ELF-1 (cell line): ENCODE results near the gene TMTC2.
"Not testable (repeated sequence)": the region's sequence is repeated elsewhere in the genome, so short reads cannot be mapped to it uniquely, and the experiment has no call there.

Source experiments
- DNase-seq: peaks from one replicate; pipeline ENCODE4 v3.0.0-alpha.2; 2016; ENCODE audit warnings: low read depth, low spot score

The TMTC2 gene

DNA sequence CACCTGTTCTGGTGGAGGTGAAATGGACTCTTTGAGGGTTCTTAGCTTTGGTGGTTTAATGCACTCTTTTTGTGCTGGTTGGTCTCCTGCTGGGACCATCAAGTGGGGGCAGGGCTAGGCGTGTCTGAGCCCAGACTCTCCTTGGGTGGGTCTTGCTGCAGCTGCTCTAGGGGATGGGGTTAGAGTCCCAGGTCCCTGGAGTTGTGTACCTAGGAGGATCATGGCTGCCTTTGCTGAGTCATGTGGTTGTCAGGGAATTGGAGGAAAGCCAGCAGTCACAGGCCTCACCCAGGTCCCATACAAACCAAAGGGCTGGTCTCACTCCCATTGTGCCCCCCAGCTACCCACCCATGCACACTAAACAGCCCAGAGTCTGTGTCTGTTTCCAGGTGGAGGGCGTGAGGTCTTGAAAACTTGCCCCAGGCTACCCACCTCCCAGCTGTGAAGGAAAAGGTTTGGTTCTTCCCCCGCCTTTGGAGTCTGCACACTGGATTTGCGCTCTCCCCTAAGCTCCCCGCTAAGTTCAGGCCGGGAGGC lies 387.7 kb downstream of the TMTC2 start:
- peak; percentile 64 for DNase-seq

DNA sequence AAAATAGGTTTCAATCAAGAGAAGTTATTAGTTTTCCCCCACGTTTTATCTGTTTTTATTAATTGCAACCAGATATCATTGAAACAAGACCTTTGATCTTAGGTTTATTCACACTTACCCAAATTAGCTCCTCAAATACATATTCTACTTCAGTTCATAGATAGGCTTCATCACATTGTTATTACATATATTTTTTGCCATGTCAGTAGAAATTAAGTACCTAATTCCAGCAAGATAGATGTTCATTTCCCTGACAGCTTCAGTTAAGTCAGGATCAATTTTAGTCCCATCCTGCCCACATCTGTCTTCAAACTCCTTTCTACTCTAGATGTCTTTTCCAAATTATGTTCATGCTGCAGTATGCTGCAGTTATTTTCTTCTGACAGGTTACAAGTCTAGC lies 388.8 kb downstream of the TMTC2 start:
- DNase-seq, result no peak

DNA sequence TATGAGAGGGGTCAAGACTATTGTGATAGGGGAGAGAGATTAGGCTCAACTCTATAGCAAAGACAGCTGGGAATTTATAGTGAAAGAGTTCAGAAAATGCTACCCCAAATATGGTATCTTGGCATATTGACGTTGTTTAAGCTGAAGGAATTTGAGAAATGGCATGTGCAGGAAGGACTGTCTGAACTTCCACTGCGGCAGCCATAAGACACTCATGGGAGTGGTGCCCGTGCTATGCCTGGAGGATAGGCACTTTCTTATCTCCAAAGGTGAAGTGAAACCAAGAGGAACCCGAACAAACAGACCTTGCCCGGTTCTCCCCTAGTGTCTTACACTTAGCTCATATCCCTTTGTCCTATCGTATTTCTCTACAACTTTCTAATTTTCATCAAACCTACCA lies 390.3 kb downstream of the TMTC2 start:
- no peak for DNase-seq

DNA sequence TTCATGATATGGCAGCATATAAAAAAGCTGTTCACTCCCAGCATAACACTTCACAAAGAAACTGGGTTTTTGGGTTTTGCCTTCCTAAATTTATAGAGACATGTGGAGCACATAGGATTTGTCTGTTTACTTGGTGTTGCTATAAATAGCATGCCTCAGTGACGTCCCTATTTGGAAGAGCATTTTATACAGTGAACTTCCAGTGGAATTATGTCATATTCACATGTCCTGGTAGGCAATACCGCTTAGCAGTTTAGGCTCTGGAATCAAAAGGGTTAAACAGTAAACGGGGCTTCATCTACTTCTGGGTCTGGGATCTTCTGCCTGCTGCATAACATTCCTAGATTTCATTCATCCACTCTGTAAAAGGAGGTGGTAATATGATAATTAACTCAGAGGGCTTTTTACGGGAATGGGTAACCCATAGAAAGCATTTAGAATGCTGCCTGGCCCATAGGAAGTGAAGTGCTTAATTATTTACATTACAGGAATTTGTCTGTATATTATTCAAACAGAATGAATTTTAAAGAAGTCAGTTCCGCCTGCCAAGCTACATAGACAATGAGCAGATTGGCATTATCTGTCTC lies 396.1 kb downstream of the TMTC2 start:
- no peak for DNase-seq

DNA sequence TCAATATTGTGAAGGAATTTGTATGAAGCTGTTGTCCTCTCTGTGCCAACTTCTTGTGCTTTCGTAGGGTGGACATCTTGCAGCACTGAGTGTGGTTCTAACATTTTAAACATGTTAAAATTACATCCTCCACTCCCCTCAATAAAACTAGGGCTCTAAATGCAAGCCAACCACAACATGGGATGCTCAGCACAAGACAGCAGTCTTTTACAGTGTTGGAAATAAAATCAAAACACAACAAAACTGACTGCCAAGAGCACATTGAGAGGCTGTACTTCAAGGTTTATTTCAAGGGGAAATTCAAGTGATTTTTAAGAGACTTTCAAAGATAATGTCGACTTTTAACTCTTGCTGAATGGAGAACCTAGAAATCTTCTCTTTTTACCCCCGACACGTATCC lies 396.9 kb downstream of the TMTC2 start:
- no peak for DNase-seq

DNA sequence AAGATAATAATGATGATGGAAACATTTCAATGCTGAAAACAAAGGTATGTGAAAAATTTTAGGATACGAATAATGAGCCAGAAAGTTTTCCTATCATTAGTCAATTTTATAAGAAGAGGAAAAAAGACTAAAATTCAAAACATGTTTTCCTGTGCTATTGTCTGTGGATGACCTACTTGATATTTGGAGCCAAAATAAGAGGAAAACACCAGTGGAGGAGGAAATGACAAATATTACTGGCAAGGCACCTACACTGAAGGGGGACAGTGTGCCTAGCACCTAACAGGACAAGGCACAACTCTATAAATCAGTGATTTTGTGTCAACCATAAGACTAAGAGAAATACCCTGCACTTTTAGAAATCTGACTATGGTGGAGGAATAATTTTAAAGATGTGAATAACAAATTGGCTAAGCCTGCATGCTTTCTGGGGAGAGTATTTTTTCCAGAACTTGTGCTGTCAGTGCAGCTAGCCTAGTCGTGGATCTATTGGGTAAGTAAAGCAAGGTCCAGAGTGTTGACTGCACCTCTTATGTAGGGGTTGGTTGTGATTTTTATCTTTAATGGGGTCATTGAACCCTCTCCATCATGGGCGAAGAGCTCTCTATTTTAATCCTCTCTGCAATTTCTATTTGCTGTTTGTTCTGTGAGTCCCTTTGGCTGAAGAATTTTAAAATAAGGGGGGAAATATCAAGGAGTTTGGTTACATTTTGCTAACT lies 398.0 kb downstream of the TMTC2 start:
- no peak for DNase-seq

DNA sequence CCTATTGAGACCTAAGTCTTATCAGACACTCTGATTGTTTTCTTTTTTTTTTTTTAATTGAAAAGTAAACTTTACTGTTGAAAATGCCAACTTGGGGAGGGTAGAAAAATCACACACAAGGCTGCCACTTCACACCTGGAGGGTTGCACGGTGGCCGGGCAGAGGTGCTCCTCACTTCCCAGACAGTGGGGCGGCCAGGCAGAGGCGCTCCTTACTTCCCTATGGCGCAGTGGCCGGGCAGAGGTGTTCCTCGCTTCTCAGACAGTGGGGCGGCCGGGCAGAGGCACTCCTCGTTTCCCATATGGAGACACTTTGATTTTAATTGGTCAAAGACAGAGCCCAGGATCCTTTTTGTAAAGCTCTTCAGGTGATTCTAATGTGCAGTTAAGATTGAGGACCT lies 399.3 kb downstream of the TMTC2 start:
- DNase-seq, result no peak

DNA sequence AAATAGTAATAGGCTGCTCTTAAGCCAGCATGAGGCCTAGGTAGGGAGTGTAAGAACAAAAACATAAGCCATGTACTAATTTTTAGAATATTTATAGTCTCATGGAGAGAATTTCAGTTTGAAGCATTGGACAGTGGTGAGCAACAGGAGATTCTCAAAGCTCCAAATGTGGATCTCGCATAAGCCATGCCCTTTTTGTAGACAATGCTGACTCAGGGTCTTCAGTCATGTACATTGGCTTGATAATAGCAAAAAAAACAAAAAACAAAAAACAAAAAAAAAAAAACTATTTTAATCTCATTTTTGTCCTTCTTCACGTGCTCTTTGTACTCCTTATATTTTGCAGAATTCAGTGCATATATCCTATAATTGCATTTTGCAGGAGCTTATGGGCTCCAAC lies 402.9 kb downstream of the TMTC2 start:
- no peak for DNase-seq

DNA sequence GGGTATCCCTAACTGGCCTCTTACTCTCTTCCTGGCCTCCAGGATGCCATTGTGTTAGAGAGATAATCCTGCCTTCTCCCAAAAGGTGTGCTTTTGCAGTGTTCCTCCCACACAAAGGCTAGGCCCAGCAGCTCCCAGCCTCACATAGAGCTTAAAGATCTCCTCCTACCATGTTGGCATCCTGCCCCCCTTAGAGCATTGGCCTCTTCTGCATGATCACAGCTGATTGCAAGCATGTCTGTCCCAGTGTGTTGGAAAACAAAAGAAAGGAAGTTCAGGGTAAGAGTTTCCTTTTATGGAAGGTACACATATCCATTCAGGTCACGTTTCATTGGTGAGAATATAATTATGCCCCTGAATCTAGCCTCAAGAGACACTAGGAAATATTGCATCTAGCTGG lies 405.4 kb downstream of the TMTC2 start:
- DNase-seq, result no peak

DNA sequence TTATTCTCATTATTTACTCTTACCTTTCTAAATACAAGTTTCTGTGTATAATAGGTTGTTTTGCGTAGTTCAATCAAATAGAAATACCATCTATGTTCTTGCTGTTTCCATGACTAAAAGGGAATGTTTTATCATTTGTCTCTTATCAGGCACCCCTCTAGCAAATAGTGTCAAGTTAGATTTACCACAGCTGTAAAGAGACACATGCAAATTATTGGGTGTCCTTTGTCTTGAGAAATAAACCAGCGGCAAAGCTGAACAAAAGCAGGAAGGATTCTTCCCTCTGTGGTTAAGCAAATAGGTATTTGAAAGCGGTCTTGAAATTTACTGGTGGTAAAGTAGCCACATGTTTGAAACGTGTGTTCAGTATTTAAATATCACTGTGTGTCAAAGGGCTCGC lies 405.9 kb downstream of the TMTC2 start:
- DNase-seq, result no peak

DNA sequence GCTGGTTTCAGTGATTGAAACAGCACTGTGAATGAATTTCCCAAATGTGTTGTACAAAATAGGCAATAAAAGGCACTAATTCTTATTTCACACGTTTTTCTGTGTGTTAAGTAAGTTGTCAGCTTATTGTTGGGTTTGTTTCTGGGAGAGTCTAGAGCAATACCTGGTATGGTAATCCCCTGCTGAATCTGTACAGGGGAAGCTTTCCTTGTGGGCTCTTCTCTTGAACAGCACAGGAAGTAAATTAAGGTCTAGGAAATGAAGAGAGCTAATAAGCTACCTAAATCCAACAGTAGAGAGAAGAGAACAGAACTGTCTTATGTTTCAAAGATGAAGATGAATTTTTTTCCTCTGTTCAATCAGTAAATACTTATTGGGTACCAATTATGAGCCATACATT lies 406.7 kb downstream of the TMTC2 start:
- DNase-seq, result no peak

DNA sequence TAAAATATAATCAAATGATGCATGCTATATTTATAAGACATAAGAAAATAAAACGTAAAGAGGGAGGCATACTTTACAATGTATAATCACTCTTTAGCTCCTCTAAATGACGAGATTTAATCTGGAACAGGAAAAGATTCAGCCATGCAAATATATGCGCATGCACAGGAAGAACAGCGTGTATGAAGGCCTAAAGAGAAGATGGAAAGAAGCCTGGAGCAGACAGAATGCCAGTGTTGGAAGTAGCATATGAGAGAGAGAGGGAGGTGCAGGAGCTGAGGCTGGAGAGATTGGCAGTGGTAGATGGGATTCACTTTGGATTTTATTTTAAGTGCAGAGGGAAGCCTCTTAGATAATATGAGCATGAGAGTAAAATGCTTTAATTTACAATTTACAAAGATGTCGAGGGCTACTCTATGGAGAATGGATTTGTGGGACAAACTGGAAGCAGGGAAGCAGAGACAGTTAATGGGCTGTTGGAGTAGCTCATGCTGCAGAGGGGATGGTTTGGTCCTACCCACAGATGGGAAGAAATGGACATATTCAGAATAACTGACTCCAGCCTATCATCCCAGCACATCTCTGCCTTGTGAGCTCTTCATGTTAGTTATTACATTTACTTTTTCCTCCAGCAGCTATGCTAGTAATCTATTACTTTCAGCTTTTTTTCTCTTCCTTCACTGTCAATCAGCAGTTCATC lies 411.1 kb downstream of the TMTC2 start:
- no peak for DNase-seq

DNA sequence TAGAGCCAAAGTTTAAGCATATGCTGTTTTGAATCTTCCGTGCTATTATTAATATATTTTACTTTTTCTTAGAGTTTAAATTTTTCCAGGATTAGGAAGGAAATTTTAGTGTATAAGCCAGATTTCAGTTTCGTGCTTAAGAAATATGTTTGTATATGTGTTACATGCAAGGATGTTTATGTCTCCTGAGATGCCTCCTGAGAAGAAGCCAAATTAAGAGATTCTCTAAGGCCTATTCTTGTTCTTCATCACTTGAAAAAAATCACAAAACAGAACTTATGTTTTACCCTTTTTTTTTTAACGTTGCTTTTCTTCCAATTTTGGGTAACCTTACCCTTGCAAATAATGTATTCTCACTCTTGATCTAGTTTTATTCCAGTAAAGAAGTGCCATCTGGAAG lies 412.7 kb downstream of the TMTC2 start:
- no peak for DNase-seq

DNA sequence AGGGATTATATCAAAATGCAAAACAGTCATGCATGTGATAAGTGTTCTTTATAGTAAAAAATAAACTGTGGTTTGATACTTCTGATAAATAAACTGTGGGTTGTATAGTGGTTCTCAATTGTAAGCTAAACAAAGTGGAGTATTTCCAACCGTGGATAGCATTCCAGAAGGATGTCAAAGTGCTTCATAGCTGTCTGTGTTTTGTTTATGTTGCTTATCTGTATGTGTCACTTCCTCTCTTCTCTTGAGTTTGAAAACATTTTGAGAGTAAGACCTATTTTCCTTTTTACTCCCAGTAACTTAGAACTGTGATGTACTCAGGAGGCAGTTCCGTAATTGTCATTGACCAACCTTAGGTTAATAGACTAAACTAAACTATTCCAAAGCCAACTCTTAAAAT lies 415.8 kb downstream of the TMTC2 start:
- DNase-seq, result no peak

DNA sequence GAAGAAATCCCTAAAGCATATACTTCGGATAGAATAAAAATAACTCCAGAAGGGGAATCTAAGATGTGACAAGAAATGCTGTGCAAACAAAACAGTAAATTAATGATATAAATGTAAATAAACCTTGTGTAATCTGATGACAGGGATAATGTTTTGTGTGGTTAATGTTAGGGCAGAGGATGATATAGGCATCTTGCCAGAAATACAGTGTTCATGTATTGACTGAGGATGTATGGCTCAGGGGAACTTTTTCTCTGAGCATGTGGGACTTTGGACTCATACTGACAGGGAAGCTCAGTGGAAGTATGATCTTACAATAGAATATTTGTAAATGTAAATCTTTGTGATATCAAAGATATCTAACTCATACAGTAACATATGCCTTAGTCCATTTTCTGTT lies 420.2 kb downstream of the TMTC2 start:
- DNase-seq, result no peak

DNA sequence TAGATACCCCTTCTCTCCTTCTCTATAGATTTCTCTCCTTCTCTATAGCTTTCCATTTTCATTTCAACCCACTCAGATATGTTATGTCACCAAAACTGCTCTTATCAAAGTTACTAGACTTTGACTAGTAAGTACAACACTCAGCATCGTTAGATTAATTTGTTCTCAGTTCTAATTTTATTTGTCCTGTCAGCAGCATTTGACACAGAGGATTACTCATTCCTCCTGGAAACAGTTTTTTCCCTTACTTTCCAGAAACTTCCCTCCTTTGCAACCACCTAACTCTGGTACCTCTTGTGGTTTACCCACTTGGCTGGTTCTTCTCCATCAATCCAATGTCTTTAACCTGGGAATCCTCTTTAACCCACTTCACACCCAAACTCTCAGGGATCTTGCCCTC lies 423.7 kb downstream of the TMTC2 start:
- no peak for DNase-seq

DNA sequence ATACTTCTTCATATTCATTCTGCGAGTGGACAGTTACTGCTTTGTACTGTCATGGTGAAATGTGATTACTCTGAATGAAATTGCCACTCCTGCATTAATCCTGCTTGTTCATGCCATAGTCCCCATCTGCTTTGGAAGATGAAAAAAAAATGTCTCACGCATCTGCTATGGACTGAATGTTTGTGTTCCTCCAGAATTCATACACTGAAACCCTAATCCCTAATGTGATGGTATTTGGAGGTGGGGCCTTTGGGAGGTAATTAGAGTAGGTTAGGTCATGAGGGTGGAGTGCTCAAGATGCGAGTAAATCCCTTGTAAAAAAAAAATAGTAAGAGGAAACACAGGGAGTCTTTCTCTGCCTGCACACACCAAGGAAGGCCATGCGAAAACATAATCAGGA lies 427.2 kb downstream of the TMTC2 start:
- no peak for DNase-seq

DNA sequence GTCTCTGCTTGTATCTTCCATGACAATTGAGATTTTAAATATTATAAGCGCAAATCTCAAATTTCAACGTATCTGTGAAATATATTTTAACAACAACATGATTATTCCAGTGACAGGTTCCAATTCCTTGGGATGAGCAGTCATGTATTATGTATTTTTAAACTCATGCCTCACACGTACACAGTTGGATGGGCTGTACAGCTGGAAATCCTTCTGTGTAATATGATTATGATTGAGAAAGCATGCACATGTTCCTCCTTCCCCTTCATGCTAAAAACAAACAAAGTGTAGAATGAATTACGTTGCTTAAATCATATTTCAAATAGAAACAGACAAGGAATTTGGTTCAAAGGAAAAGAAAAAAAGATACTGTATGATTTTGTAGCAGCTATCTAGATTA lies 428.3 kb downstream of the TMTC2 start:
- no peak for DNase-seq

DNA sequence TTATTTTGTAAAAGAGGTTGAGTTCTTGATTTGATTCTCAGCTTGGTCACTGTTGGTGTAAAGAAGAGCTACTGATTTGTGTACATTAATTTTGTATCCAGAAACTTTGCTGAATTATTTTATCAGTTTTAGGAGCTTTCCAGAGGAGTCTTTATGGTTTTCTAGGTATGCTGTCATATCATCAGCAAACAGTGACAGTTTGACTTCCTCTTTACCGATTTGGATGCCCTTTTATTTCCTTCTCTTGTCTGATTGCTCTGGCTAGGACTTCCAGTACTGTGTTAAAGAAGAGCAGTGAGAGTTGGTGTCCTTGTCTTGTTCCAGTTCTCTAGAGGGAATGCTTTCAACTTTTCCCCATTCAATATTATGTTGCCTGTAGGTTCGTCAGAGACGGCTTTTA lies 431.2 kb downstream of the TMTC2 start:
- DNase-seq, result not testable (repeated sequence)

DNA sequence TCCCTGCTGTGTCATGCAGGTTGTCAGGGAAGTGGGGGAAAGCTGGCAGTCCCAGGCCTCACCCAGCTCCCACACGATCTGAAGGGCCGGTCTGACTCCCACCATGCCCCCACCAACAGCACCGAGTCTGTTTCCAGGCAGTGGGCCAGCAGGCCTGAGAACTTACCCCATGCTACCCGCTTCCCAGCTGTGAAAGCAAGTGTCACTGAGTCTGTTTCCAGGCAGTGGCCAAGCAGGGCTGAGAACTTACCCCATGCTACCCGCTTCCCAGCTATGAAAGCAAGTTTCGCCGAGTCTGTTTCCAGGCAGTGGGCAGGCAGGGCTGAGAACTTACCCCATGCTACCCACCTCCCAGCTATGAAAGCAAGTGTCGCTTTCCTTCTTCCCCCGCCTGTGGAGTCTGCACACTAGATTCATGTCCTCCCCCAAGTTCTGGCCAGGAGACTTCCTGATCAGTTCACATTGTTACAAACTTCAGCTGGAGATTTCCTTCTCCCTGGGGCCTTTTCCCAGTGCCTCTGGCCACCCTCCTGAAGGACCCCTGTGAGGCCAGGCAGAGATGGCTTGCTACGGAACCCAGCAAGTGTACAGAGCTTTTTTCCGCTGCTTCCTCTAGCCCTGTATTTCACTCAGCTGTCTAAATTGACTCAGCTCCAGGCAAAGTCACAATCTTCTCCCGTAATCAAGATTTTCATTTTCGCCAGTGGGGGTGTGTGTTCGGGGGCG lies 435.4 kb downstream of the TMTC2 start:
- DNase-seq, result no peak

DNA sequence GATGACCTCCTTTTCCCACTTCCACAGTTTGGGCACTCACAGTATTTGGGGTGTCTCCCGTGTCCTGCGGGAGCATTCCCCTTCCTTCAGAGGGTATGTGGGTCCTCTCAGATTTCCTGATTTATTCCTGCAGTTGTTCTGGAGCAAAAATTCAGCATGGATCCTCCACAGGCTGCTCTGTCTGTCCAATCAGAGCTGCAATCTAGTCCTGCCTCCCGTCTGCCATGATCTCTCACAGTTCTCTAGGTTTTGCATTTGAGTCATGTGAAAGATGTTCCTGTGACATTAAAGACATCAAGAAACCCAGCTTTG lies 435.9 kb downstream of the TMTC2 start:
- DNase-seq, result no peak

DNA sequence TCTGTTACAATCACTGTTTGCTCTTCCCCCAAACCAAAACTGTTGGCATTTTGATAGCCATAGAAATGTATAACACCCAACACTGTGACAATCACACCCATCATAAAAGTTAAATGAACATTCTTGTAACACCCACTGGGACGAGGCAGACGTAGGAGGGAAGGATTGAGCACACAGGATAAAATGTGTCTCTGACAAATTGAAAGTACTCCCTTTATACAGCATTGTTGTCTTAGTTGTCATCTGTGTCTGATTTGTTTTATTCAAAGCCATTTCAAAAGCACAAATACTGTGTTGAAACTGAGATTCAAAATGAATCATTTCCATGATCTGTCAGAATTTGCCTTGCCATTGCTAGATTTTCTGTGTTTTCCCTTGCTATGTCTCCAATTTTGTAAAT lies 436.3 kb downstream of the TMTC2 start:
- no peak for DNase-seq

DNA sequence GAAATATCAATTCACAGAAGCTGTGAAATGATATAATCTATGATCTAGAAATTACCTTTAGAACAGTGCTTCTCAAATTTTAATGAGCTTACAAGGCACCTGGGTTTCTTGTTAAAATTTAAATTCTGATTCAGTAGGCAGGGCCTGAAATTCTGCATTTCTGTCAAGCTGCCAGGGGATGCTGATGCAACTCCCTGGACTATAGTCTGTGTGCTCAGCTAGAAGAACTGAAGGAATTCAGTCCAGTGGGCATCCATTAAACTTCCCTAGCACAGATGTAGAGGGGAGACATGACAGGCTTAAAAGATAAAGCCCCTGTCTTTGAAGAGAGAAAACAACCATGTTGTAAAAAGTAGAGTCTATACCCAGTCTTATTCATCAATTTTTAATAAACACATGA lies 441.8 kb downstream of the TMTC2 start:
- no peak for DNase-seq
